ENCODE data around the gene TRPM4. TPM values are rescaled to one million over a fixed set of nuclear protein-coding genes. Genes with fewer than 3 reads are reported as not detected.

The TRPM4 gene
- polyA plus RNA-seq, 1 experiment, result 17.6 TPM

DNA sequence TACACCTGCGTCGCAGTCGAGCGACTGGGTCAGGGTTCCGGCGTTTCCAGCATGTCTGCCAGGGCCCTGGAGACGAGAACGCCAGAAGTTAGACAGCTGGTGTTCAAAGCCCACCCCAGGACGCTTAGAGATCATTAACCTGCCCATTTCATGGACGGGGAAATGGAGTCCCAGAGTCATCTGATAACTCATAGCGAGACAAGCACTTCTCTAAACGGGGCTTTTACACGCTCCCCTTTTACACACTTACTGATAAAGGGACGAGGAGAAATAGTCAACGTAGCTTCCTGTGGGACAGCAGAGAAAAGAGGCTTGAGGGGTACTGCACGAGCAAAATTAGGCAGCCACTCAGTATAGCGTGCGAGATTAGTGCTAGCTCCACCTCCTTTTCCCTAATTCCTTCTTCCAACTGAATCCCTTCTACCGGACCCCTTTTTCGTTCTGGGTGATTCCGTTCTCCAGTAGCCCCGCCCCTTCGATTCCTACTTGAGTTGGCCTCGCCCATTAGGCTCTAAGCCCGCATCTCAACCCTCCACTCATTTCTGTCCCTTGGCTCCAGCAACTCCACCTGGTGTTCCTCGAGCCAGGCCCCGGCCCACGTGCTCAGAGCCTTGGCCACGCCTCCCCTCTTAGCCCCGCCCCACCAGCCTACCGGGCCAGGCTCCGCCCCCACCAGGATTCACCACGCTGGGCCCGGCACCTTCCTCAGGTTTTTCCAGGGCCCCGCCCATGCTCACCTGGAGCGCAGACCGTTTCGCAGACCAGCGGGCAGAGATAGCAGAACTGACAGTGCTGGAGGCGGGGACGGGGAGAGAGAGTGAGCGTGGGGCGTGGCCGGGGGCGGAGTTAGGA is 6.1 kb upstream of the TRPM4 start:
- POLR2A ChIA-PET, result interaction anchor here (0.7 kb wide), 1 partner anchor 25 kb away, joined by 5 read pairs; no protein-coding TSS in a partner anchor
- H3K4me3 ChIP-seq (ENCODE audit: low read depth, low read length), result no peak overlapping the region
- peaks cover 2% of the 10 kb centered on the region; the same call in 1 of the 2 replicates for H3K27me3 ChIP-seq (ENCODE audit: control insufficient read depth, insufficient read depth, low read length)
- no peak for DNase-seq (ENCODE audit: low read depth)
- no peaks in the 10 kb centered on the region for H3K36me3 ChIP-seq (ENCODE audit: control insufficient read depth, insufficient read depth, low read length)
- TF ChIP-seq, protein P1, sequence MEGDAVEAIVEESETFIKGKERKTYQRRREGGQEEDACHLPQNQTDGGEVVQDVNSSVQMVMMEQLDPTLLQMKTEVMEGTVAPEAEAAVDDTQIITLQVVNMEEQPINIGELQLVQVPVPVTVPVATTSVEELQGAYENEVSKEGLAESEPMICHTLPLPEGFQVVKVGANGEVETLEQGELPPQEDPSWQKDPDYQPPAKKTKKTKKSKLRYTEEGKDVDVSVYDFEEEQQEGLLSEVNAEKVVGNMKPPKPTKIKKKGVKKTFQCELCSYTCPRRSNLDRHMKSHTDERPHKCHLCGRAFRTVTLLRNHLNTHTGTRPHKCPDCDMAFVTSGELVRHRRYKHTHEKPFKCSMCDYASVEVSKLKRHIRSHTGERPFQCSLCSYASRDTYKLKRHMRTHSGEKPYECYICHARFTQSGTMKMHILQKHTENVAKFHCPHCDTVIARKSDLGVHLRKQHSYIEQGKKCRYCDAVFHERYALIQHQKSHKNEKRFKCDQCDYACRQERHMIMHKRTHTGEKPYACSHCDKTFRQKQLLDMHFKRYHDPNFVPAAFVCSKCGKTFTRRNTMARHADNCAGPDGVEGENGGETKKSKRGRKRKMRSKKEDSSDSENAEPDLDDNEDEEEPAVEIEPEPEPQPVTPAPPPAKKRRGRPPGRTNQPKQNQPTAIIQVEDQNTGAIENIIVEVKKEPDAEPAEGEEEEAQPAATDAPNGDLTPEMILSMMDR (IDR thresholded peaks at IDR 0.05; ENCODE audit: insufficient read depth, low read depth, low read length), result no peak
- CTCF ChIA-PET, result interaction anchor here (1.1 to 2.8 kb wide), 6 partner anchors 16 to 57 kb away, joined by 3 to 11 read pairs (median 4); partner anchors contain the start of gene LIN7B

DNA sequence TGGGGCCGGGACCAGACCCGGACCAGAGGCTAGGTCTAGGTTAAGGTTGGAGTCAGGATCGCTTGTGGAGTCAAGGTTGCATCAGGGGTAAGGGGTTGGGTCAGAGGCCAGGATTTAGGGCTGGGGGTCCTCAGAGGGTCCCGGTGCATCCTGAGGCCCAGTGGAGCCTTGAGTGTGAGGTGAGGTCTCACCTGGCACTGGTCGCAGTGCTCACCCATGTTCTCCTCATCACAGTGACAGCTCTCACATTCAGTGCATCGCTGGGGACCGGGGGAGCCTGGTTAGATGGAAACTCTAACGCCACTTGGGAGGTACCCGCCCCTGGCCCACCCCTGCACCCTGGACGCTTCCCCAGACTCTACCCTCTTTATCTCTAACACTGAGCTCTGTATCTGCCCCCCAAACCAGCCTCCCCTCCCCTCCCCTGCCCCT is 5.5 kb upstream of the TRPM4 start:
- TF ChIP-seq, protein P1 (IDR thresholded peaks at IDR 0.05; ENCODE audit: insufficient read depth, low read depth, low read length), result no peak
- no peak for DNase-seq (ENCODE audit: low read depth)
- Histone ChIP-seq H3K27me3 (ENCODE audit: control insufficient read depth, insufficient read depth, low read length) (peaks cover 2% of the 10 kb centered on the region; the same call in 1 of the 2 replicates), H3K36me3 (ENCODE audit: control insufficient read depth, insufficient read depth, low read length) (no peaks in the 10 kb centered on the region), H3K4me3 (ENCODE audit: low read depth, low read length) (no peak overlapping the region)
- ChIA-PET POLR2A (no interaction called here), CTCF (interaction anchor here (1.6 to 2.8 kb wide), 2 partner anchors 38 to 47 kb away, joined by 4 to 11 read pairs; partner anchors contain the start of gene LIN7B)

DNA sequence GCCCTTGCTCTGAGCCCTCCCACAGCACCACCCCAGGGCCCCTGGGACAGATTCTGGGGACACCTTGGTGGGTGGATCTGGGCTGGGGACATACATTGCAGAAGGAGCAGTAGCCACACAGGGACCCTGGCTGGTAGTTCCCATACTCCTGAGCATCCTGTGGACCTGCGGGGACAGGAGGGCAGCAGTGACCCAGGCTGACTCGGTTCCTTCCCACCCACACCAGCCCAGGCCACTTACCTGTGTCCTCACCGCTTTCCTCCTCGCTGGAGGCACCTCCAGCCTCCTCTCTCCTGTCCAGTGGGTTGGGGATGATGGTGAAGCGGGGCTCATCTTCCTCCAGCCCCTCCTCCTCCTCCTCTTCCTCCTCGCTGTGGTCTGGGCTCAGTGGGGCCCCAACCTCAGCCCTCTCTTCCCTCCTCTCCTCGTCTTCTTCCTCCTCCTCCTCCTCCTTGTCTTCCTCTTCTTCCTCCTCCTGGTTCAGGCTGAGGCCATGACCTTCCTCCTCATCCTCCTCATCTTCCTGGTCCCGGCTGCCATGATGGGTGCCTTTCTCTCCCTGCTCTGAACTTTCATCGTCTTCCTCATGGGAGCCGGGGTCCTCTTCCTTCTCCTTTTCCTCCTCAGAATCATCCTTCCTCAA is 4.3 kb upstream of the TRPM4 start:
- ChIA-PET POLR2A (no interaction called here), CTCF (no interaction called here)
- no peak overlapping the region for H3K4me3 ChIP-seq (ENCODE audit: low read depth, low read length)
- no peak for DNase-seq (ENCODE audit: low read depth)
- peaks cover 2% of the 10 kb centered on the region; the same call in 1 of the 2 replicates for H3K27me3 ChIP-seq (ENCODE audit: control insufficient read depth, insufficient read depth, low read length)
- TF ChIP-seq, protein P1 (IDR thresholded peaks at IDR 0.05; ENCODE audit: insufficient read depth, low read depth, low read length), result no peak
- H3K36me3 ChIP-seq (ENCODE audit: control insufficient read depth, insufficient read depth, low read length), result no peaks in the 10 kb centered on the region

DNA sequence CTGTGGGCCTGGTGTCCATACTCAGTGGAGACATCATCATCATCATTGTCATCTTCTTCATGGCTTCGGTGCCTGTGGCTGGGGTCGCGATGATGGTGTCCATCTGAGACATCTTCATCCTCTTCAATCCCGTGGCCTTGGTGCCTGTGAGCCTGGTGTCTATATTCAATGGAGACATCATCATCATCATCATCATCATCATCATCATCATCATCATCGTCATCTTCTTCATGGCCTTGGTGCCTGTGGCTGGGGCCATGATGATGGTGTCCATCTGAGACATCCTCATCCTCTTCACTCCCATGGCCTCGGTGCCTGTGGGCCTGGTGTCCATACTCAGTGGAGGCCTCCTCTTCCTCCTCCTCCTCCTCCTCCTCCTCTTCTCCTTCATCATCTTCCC is 3.3 kb upstream of the TRPM4 start:
- CTCF ChIA-PET, result interaction anchor here (1.4 to 1.9 kb wide), 2 partner anchors 8 to 44 kb away, joined by 5 read pairs; no protein-coding TSS in a partner anchor
- H3K4me3 ChIP-seq (ENCODE audit: low read depth, low read length), result no peak overlapping the region
- H3K27me3 ChIP-seq (ENCODE audit: control insufficient read depth, insufficient read depth, low read length), result peaks cover 2% of the 10 kb centered on the region; the same call in 1 of the 2 replicates
- no peaks in the 10 kb centered on the region for H3K36me3 ChIP-seq (ENCODE audit: control insufficient read depth, insufficient read depth, low read length)
- DNase-seq (ENCODE audit: low read depth), result no peak
- POLR2A ChIA-PET, result no interaction called here
- TF ChIP-seq, protein P1 (IDR thresholded peaks at IDR 0.05; ENCODE audit: insufficient read depth, low read depth, low read length), result no peak

Measured in BJ (cell line).